Activated T-cell treated with anti-CD3 and anti-CD28 coated beads, Interleukin-2, amount 50 U/mL, for 24 hours (primary cell): Measurements from ENCODE around the gene PGBD5.

Source experiments
- DNase-seq: peaks from one replicate; pipeline ENCODE4 v3.0.0-alpha.2; 2020
- H3K27ac Mint-ChIP-seq: 2 replicates; pipeline ENCODE4 v1.8.0; 2020; ENCODE audit warnings: mild to moderate bottlenecking, mixed read lengths
- H3K27me3 Mint-ChIP-seq: 2 replicates; pipeline ENCODE4 v1.8.0; 2020; ENCODE audit warnings: mixed read lengths
- H3K36me3 Mint-ChIP-seq: 2 replicates; pipeline ENCODE4 v1.8.0; 2020; ENCODE audit warnings: low read depth, mixed read lengths
- H3K4me1 Mint-ChIP-seq: 2 replicates; pipeline ENCODE4 v1.8.0; 2020; ENCODE audit warnings: low read depth, mixed read lengths
- H3K4me3 Mint-ChIP-seq: 2 replicates; pipeline ENCODE4 v1.8.0; 2020; ENCODE audit warnings: mild to moderate bottlenecking, moderate library complexity, mixed read lengths
- H3K9me3 Mint-ChIP-seq: 2 replicates; pipeline ENCODE4 v1.8.0; 2020; ENCODE audit warnings: mixed read lengths

The PGBD5 gene

DNA sequence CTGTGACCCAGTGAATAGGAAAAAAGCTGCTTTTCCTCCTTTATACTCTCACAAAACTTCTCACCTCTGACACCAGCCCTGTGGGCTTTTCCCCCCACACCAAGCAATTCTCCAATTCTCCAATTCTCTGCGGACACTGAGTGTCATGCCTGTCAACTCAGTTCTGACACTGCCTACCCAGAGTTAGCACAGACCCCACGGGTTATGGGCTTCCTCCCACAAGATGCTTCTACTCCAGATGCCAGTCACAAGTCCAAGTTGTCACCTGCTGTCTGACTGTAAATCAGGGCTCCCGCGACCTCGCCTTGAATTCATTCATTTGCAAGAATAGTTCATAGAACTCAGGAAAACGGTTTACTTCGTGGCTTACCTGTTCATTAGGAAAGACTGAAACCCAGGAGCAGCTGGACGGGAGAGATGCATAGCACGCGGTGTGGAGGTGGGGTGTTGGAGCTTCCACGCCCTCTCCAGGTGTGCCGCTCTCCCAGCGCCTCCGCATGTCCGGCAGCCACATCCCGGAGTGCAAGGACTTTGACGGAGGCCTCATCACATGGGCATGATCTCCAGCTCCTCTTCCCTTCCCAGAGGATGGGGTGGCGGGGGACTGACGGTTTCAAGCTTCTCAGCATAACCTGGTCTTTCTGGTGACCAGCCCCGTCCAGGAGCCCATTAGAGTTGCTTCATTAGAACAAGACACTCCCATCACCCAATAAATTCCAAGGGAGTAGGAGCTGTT, 154.7 kb downstream of the PGBD5 start:
- Mint-ChIP-seq H3K4me3 (peak overlapping the region; percentile 34), H3K9me3 (no peaks in the 10 kb centered on the region), H3K4me1 (peaks cover 60% of the 10 kb centered on the region), H3K27ac (peak overlapping the region; percentile 94), H3K36me3 (peaks cover 73% of the 10 kb centered on the region), H3K27me3 (no peaks in the 10 kb centered on the region)
- peak; percentile 30 for DNase-seq

GRCh38 chr1:230270559-230271281, 155.4 kb downstream of the PGBD5 start:
- DNase-seq, result peak; percentile 43
- no peaks in the 10 kb centered on the region for H3K27me3 Mint-ChIP-seq
- peak overlapping the region; percentile 34 for H3K4me3 Mint-ChIP-seq
- peaks cover 76% of the 10 kb centered on the region for H3K36me3 Mint-ChIP-seq
- no peaks in the 10 kb centered on the region for H3K9me3 Mint-ChIP-seq
- H3K4me1 Mint-ChIP-seq, result peaks cover 59% of the 10 kb centered on the region
- H3K27ac Mint-ChIP-seq, result peak overlapping the region; percentile 94

- Mint-ChIP-seq H3K4me3 (no peak overlapping the region), H3K27ac (peak overlapping the region; percentile 94), H3K27me3 (no peaks in the 10 kb centered on the region), H3K4me1 (peaks cover 59% of the 10 kb centered on the region), H3K9me3 (no peaks in the 10 kb centered on the region), H3K36me3 (peaks cover 80% of the 10 kb centered on the region)
- DNase-seq, result peak; percentile 38
Observed at GRCh38 chr1:230270185-230270558, 156.0 kb downstream of the PGBD5 start.

DNA sequence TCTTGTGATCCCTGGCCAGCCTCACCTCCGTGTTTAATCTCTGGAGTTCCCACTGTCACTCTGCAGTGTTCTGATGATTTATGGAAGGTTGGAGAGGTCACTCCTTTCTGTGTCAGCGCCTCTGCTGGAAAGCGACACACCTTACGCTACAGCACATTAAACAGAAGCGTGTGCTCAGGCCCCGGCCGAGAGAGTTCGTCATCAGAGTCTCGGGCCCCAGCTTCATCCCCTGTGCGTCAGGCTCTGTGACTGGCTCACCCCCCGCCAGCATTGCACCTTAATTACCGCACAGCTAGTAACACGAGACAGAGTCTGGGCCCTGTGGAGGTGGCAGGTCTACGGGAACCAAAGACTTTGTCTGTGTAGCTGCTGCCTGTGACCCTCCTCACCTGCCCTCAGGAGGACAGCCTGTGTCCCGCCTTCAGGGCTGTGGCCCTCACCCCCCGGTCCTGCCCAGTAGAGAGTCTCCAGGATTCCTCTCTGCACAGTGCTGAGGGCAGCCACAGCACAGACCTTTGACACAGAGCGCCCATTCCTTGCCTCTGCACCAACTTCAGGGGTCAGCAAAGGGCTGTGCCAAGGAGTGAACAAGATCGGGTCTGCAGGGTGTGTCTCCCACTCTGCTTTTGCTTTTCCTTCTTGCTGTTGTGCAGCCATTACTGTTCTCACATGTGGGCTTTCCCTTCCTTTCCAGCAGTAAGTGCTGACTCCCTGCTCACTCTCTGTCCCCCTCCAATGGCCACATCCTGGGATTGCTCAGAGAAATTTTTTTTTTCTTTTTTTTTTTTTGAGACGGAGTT, 157.6 kb downstream of the PGBD5 start:
- no peak overlapping the region for H3K4me3 Mint-ChIP-seq
- H3K36me3 Mint-ChIP-seq, result peaks cover 83% of the 10 kb centered on the region
- no peaks in the 10 kb centered on the region for H3K27me3 Mint-ChIP-seq
- peak overlapping the region; percentile 94 for H3K27ac Mint-ChIP-seq
- peaks cover 49% of the 10 kb centered on the region for H3K4me1 Mint-ChIP-seq
- peak; percentile 33 for DNase-seq
- H3K9me3 Mint-ChIP-seq, result no peaks in the 10 kb centered on the region

GRCh38 chr1:230267338-230268065, 158.6 kb downstream of the PGBD5 start:
- DNase-seq, result no peak
- Mint-ChIP-seq H3K4me1 (peaks cover 39% of the 10 kb centered on the region), H3K36me3 (peaks cover 87% of the 10 kb centered on the region), H3K4me3 (no peak overlapping the region), H3K27me3 (no peaks in the 10 kb centered on the region), H3K27ac (no peak overlapping the region), H3K9me3 (no peaks in the 10 kb centered on the region)

GRCh38 chr1:230266456-230266855, 159.7 kb downstream of the PGBD5 start:
- no peaks in the 10 kb centered on the region for H3K27me3 Mint-ChIP-seq
- DNase-seq, result no peak
- H3K36me3 Mint-ChIP-seq, result peaks cover 88% of the 10 kb centered on the region
- peaks cover 30% of the 10 kb centered on the region for H3K4me1 Mint-ChIP-seq
- no peaks in the 10 kb centered on the region for H3K9me3 Mint-ChIP-seq
- H3K27ac Mint-ChIP-seq, result peak overlapping the region; percentile 18
- H3K4me3 Mint-ChIP-seq, result no peak overlapping the region

GRCh38 chr1:230265200-230266115, 160.7 kb downstream of the PGBD5 start:
- Mint-ChIP-seq H3K9me3 (no peaks in the 10 kb centered on the region), H3K4me3 (no peak overlapping the region), H3K36me3 (peaks cover 86% of the 10 kb centered on the region), H3K4me1 (peaks cover 20% of the 10 kb centered on the region), H3K27ac (no peak overlapping the region), H3K27me3 (no peaks in the 10 kb centered on the region)
- no peak for DNase-seq
